Erythroblast (primary cell): Measurements from ENCODE around the gene KIF1A.

Experiments used
- GATA1 ChIP-seq: IDR thresholded peaks from 2 replicates; pipeline ENCODE4 v1.6.1; 2011; ENCODE audit warnings: low read depth, mild to moderate bottlenecking, control low read depth, low read length, moderate library complexity
- POLR2A ChIP-seq: IDR thresholded peaks from 2 replicates; pipeline ENCODE4 v1.6.1; 2011; ENCODE audit warnings: mild to moderate bottlenecking, low read length

DNA sequence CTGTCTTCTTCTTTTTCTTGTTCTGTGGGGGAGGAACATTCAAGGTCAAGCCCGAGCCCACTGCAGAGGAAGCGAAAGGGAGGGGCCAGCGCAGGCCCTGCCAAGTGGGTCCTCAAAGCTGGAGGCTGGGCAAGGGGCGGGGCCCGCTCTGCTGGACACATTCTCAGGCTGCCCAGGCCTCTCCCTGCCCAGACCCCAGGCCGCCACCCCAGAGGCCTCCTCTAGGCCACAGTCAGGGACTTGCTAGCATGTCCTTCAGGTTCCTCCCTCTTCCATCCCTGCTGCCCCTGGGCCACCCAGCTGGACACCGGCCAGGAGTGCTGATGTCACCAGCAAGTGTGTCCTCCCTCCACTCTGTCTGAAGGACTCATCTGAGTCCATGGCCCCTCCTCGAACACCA lies 44.1 kb downstream of the KIF1A start:
- TF ChIP-seq POLR2A, result no peak
- TF ChIP-seq GATA1, result no peak
